Pancreas (tissue), 10 donors: ENCODE data around the gene NINJ1. TPM values are rescaled to one million over a fixed set of nuclear protein-coding genes. Genes with fewer than 3 reads are reported as not detected.

Experiments
- ATAC-seq, 4 donors: fragments of 200-7000 bp; cut with Tn5 transposase; one replicate each; pipeline versions ENCODE4 v1.8.0 to v1.9.1; 2020; ENCODE audit warnings: mild to moderate bottlenecking in 4 of 4, moderate library complexity in 4 of 4
- DNase-seq, 6 donors: peaks; one replicate each; pipeline ENCODE4 v3.0.0-alpha.2; 2020
- FAIRE-seq: peaks from 2 replicates; lab custom pipeline; 2012; peaks lifted over from hg19 to GRCh38; lab: Jason Lieb, UNC
- H3K27ac ChIP-seq, 4 donors: fragments of 200-600 bp; sonication (generic); 1 replicate in 3 of 4; 2 replicates in 1 of 4; pipeline versions ENCODE4 v1.5.0 to v1.8.0; 2020
- H3K27me3 ChIP-seq, 4 donors: fragments of 200-600 bp; one replicate each; pipeline ENCODE4 v1.8.0; 2021
- H3K36me3 ChIP-seq, 3 donors: fragments of 200-600 bp; sonication (generic) in 1 of 3; one replicate each; pipeline versions ENCODE4 v1.5.0 to v1.8.0; 2020 to 2021
- H3K4me1 ChIP-seq, 3 donors: fragments of 200-600 bp; one replicate each; pipeline ENCODE4 v1.8.0; 2021
- H3K4me3 ChIP-seq, 4 donors: fragments of 200-600 bp; sonication (generic) in 2 of 4; one replicate each; pipeline versions ENCODE4 v1.5.0 to v1.8.0; 2020 to 2021
- H3K9me3 ChIP-seq, 4 donors: fragments of 200-600 bp; one replicate each; pipeline ENCODE4 v1.8.0; 2021
- CTCF ChIP-seq, 4 donors: fragments of 200-600 bp; sonication (generic) in 3 of 4; IDR thresholded peaks; one replicate each; pipeline versions ENCODE4 v1.5.0 to v1.8.0; 2021; ENCODE audit warnings: antibody characterized with exemption in 4 of 4
- WGBS, 2 donors: extraction: QIAGEN DNeasy Blood & Tissue Kit; methylation state at CpG; one replicate each; pipeline ENCODE4 v1.1.7; 2013; 5-methylcytosine and 5-hydroxymethylcytosine counted together
- intact Hi-C, 3 donors: fragments of 100-400 bp; cut with DNase I; formaldehyde crosslinking; loops; one replicate each; pipeline versions ENCODE4 v1.11.1 to v1.14.2; 2022
- polyA plus RNA-seq, 2 donors: library from polyadenylated mRNA; stranded (reverse); fragments of 200-250 nt; gene quantifications; one replicate each; pipeline ENCODE4 v1.2.3, GENCODE V29; 2013
- total RNA-seq, 6 donors: library from RNA; stranded (reverse); fragmentation: NEBNext Ultra II Directional in 4 of 6; extraction: Animal tissue kit (Norgen Biotek cat#: 25700) in 4 of 6; gene quantifications; one replicate each; pipeline versions ENCODE4 v1.2.1 to v1.2.4, GENCODE V29; 2021 to 2023
- donor health status: healthy with polysubstance abuse.
- donor health status: DM: no; HTN: no; CAD: no; lungs with moderate emphysema.
- donor health status: DM: no; HTN: no; CAD: no.
- donor health status: control.
- donor health status: control.
- donor health status: Bipolar disorder and iron deficiency.
- donor health status: DM: yes; HTN: yes; CAD: no.
- donor health status: DM: no; HTN: no; CAD: no.
- donor health status: DM: no; HTN: no; CAD: no.
- donor health status: DM: yes; HTN: yes; CAD: no.

Gene NINJ1
- total and polyA plus RNA-seq, 8 donors, result 15.6 to 33.2 (median 21.3) TPM

- DNase-seq (peak in 2 of 6 donors; percentile 15 to 57), FAIRE-seq (no peak), ATAC-seq (no peak)
- Histone ChIP-seq H3K4me3 (no peak overlapping the region), H3K27me3 (no peaks in the 10 kb centered on the region), H3K27ac (no peak overlapping the region), H3K36me3 (no peaks in the 10 kb centered on the region), H3K9me3 (no peaks in the 10 kb centered on the region), H3K4me1 (no peaks in the 10 kb centered on the region)
- no peak for TF ChIP-seq CTCF (IDR thresholded peaks at IDR 0.05)
- 86 to 89% methylated on average over 13 of the region's 13 CpGs for WGBS, 2 donors
- intact Hi-C loops, result no loop called here
Measured at GRCh38 chr9:93112864-93113389, 21.1 kb downstream of the NINJ1 start.

DNA sequence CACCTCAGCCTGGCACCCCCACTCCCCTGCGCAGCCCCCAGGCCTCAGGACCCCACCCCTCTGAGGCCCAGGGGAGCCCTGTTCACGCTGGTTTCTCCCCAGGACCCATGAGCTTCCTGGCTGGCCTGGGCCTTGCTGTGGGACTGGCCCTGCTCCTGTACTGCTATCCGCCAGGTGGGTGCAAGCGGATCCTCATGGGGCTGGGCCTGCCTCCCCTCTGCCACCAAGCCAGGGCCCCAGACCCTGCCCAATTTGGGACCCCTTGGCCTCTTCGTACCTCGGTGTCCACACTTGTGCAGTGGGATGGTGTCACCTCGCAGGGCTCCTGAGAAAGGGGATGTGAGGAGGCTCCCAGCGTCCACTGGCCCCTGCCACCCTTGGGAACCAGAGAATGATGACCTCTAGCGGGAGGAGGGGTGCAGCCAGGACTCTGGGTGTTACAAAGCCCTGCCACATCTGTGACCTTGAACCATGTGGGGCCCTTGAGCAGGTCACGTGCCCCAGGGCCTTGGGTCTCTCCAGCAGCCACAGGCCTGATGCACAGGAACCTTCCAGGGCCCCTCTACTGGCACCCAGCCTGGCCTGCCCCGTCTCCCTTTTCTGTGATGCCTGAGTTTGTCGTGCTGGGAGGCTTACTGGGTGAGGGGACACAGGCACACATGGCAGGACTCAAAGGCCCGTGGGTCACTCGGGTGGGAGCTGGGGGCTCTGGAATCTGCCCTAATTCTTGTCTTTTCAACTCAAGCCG, 21.8 kb downstream of the NINJ1 start:
- Histone ChIP-seq H3K9me3 (no peaks in the 10 kb centered on the region), H3K4me3 (no peak overlapping the region), H3K4me1 (no peaks in the 10 kb centered on the region), H3K36me3 (no peaks in the 10 kb centered on the region), H3K27me3 (no peaks in the 10 kb centered on the region), H3K27ac (no peak overlapping the region)
- 80 to 82% methylated on average over 15 of the region's 15 CpGs for WGBS, 2 donors
- peak in 4 of 6 donors; percentile 18 to 69 (median 32) for DNase-seq
- intact Hi-C loops, result no loop called here
- ATAC-seq, result no peak
- FAIRE-seq, result no peak
- no peak for TF ChIP-seq CTCF (IDR thresholded peaks at IDR 0.05)

DNA sequence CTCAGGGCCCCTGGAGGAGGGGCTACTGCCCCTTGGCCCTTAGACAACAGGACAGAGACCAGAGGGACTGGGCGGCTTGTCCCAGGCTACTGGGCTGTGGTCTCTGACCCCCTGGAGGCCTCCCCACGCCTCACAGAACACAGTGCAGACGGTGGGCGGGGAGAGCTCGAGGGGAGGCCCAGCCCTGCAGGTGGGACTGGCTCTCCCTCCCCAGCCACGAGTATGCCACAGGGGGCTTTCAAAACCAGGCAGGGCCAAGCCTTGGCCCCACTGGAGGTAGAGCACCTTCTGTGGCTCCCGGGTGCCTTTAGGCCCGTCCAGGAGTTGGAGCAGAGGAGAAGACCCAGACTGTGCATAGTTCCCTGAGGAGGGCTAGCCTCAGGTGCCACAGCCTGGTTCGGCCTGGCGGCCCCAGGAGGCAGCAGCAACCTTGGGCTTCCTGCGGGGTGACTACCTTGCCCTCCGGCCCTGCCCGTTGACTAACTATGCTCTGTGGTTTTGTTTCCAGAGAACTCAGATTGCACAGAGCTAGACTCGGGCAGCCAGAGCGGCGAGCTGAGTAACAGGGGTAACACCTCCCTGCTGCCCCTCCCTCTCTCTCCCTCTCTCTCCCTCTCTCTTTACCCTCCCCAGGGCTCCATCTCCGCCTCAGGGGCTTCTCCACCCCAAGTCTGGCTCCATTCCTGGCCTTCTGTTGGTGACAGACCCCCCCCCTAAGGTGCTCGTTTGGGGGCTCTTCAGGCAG, 22.5 kb downstream of the NINJ1 start:
- TF ChIP-seq CTCF (IDR thresholded peaks at IDR 0.05), result no peak
- peak in 4 of 6 donors; percentile 13 to 63 (median 38) for DNase-seq
- Histone ChIP-seq H3K9me3 (no peaks in the 10 kb centered on the region), H3K27ac (no peak overlapping the region), H3K27me3 (no peaks in the 10 kb centered on the region), H3K4me1 (no peaks in the 10 kb centered on the region), H3K4me3 (no peak overlapping the region), H3K36me3 (no peaks in the 10 kb centered on the region)
- 89 to 95% methylated on average over 18 of the region's 18 CpGs for WGBS, 2 donors
- intact Hi-C loops, result no loop called here
- FAIRE-seq, result no peak
- ATAC-seq, result no peak

DNA sequence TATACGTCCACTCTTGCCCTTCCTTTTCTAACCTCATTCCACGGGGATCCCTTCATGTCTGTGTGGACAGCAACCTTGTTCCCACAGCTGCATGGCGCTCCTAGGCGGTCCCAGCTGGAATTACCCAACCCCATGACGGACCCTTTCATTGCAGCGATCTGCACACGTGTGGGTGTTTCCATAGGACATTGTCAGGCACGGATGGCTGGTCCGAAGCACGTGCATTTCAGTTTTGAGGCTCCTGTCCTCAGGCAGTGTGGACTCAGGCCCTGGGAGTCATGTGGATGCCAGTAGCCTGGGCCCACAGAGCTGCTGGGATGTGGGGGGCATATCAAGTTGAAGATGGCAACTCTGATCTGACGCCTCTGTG, 23.1 kb downstream of the NINJ1 start:
- H3K9me3 ChIP-seq, result no peaks in the 10 kb centered on the region
- DNase-seq (peak in 2 of 6 donors; percentile 12 to 27), FAIRE-seq (no peak), ATAC-seq (no peak)
- H3K27me3 ChIP-seq, result no peaks in the 10 kb centered on the region
- no peak overlapping the region for H3K4me3 ChIP-seq
- H3K36me3 ChIP-seq, result no peaks in the 10 kb centered on the region
- 89% methylated on average over 11 of the region's 11 CpGs for WGBS, 2 donors
- TF ChIP-seq CTCF (IDR thresholded peaks at IDR 0.05), result no peak
- H3K27ac ChIP-seq, result no peak overlapping the region
- intact Hi-C loops, result no loop called here
- no peaks in the 10 kb centered on the region for H3K4me1 ChIP-seq
